Peyer's patch (tissue), 4 donors: Measurements from ENCODE around the gene TDO2.

Source experiments
- POLR2A ChIP-seq, 2 donors: fragments of 450-650 bp; IDR thresholded peaks; one replicate each; pipeline ENCODE4 v1.5.1; 2017; ENCODE audit warnings: antibody characterized with exemption in 2 of 2, mild to moderate bottlenecking in 2 of 2, moderate library complexity in 2 of 2
- TF ChIP-seq, protein P1 (sequence below), 6 experiments: fragments of 450-650 bp in 4 of 6; fragments of 200-600 bp in 2 of 6; sonication (generic) in 1 of 6; IDR thresholded peaks; one replicate each; pipeline ENCODE4 v1.5.1; 2017 to 2019; ENCODE audit warnings: antibody characterized with exemption in 6 of 6, mild to moderate bottlenecking in 3 of 6, moderate library complexity in 1 of 6

GRCh38 chr4:155900381-155900780 lies 3.1 kb upstream of the TDO2 start:
- TF ChIP-seq, protein P1, sequence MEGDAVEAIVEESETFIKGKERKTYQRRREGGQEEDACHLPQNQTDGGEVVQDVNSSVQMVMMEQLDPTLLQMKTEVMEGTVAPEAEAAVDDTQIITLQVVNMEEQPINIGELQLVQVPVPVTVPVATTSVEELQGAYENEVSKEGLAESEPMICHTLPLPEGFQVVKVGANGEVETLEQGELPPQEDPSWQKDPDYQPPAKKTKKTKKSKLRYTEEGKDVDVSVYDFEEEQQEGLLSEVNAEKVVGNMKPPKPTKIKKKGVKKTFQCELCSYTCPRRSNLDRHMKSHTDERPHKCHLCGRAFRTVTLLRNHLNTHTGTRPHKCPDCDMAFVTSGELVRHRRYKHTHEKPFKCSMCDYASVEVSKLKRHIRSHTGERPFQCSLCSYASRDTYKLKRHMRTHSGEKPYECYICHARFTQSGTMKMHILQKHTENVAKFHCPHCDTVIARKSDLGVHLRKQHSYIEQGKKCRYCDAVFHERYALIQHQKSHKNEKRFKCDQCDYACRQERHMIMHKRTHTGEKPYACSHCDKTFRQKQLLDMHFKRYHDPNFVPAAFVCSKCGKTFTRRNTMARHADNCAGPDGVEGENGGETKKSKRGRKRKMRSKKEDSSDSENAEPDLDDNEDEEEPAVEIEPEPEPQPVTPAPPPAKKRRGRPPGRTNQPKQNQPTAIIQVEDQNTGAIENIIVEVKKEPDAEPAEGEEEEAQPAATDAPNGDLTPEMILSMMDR (IDR thresholded peaks at IDR 0.05): no peak
- TF ChIP-seq POLR2A (IDR thresholded peaks at IDR 0.05): no peak
